ENCODE data around the gene TMTC4. TPM values are rescaled to one million over a fixed set of nuclear protein-coding genes. Genes with fewer than 3 reads are reported as not detected.

TMTC4 gene
- total RNA-seq, 3 donors from 2014 or later (not counting 1 experiment from before 2014, with no cell fraction given) = 16.2 to 24.9 (median 17.3) TPM

Other genes starting within 250 kb of the TMTC4 start
- gene GGACT, start 86.0 kb downstream of the TMTC4 start, total RNA-seq = 10 to 100 TPM in 2 of 3 donors, 1 to 10 TPM in 1; 8.8 to 16.4 (median 15.1) TPM

Measured in natural killer cell (primary cell).